ENCODE results near the gene CD300LD.

GRCh38 chr17:74567397-74567796, 24.7 kb downstream of the CD300LD start, which contains the start of gene CD300H:
- no peak for TF ChIP-seq POLR2AphosphoS5 (IDR thresholded peaks at IDR 0.05)
- TF ChIP-seq POLR2A (IDR thresholded peaks at IDR 0.05): no peak

Data from prostate gland (tissue), 1 donor.